Smooth muscle cell (in vitro differentiated cells): ENCODE data around the gene PAPOLG. TPM values are rescaled to one million over a fixed set of nuclear protein-coding genes. Genes with fewer than 3 reads are reported as not detected.

ENCODE experiments used
- DNase-seq: peaks from one replicate; lab custom pipeline; 2025; ENCODE audit not compliant: unreplicated experiment; lab: John Stamatoyannopoulos, UW
- H2AFZ ChIP-seq: fragments of 200-600 bp; sonication (generic); 2 replicates; pipeline ENCODE4 v1.6.0; 2016; ENCODE audit warnings: antibody characterized with exemption, low read depth, mild to moderate bottlenecking
- H3F3A ChIP-seq: fragments of 200-600 bp; sonication (generic); 2 replicates; pipeline ENCODE4 v1.6.0; 2017; ENCODE audit warnings: antibody characterized with exemption, low read depth
- H3K27ac ChIP-seq: fragments of 200-600 bp; sonication (generic); 2 replicates; pipeline ENCODE4 v1.5.1; 2016; ENCODE audit warnings: low read depth, mild to moderate bottlenecking
- H3K27me3 ChIP-seq: fragments of 200-600 bp; sonication (generic); 2 replicates; pipeline ENCODE4 v1.6.1; 2016; ENCODE audit warnings: low read depth, mild to moderate bottlenecking
- H3K36me3 ChIP-seq: fragments of 200-600 bp; sonication (generic); 2 replicates; pipeline ENCODE4 v1.5.1; 2016; ENCODE audit warnings: low read depth
- H3K4me1 ChIP-seq: fragments of 200-600 bp; sonication (generic); 2 replicates; pipeline ENCODE4 v1.5.1; 2016; ENCODE audit warnings: low read depth
- H3K4me2 ChIP-seq: fragments of 200-600 bp; sonication (generic); 2 replicates; pipeline ENCODE4 v1.6.0; 2016; ENCODE audit warnings: mild to moderate bottlenecking
- H3K4me3 ChIP-seq: fragments of 200-600 bp; sonication (generic); 2 replicates; pipeline ENCODE4 v1.5.1; 2016; ENCODE audit warnings: mild to moderate bottlenecking
- H3K79me2 ChIP-seq: fragments of 200-600 bp; sonication (generic); 2 replicates; pipeline ENCODE4 v1.6.0; 2016; ENCODE audit warnings: low read depth, mild to moderate bottlenecking
- H3K9ac ChIP-seq: fragments of 200-600 bp; sonication (generic); 2 replicates; pipeline ENCODE4 v1.6.0; 2016; ENCODE audit warnings: low read depth
- H3K9me3 ChIP-seq: fragments of 200-600 bp; sonication (generic); replicated peaks from 2 replicates; pipeline ENCODE4 v1.5.1; 2016; ENCODE audit warnings: low read depth
- H4K20me1 ChIP-seq: fragments of 200-600 bp; sonication (generic); 2 replicates; pipeline ENCODE4 v1.6.0; 2016; ENCODE audit warnings: low read depth
- WGBS: methylation state at CpG from one replicate; pipeline ENCODE4 v1.1.7; 2016; ENCODE audit warnings: low lambda C conversion rate; 5-methylcytosine and 5-hydroxymethylcytosine counted together
- polyA plus RNA-seq: library from polyadenylated mRNA; unstranded; fragments of >200 nt; fragmentation: Nextera tagmentation; extraction: Ambion mirVana; gene quantifications from 2 replicates; pipeline ENCODE4 v1.2.1, GENCODE V29; 2016
- total RNA-seq: library from RNA; depleted of rRNA; stranded (reverse); fragments of >200 nt; gene quantifications from 2 replicates; pipeline ENCODE4 v1.2.3, GENCODE V29; 2014
- TF ChIP-seq, protein P1 (sequence below): fragments of 200-600 bp; sonication (generic); IDR thresholded peaks from 2 replicates; pipeline ENCODE4 v1.5.1; 2017; ENCODE audit warnings: borderline replicate concordance, mild to moderate bottlenecking, antibody characterized with exemption; ENCODE audit not compliant: insufficient read depth, poor library complexity, severe bottlenecking

Gene PAPOLG
- total and polyA plus RNA-seq, 2 experiments from 2014 or later: 7.4 to 19.6 TPM

DNA sequence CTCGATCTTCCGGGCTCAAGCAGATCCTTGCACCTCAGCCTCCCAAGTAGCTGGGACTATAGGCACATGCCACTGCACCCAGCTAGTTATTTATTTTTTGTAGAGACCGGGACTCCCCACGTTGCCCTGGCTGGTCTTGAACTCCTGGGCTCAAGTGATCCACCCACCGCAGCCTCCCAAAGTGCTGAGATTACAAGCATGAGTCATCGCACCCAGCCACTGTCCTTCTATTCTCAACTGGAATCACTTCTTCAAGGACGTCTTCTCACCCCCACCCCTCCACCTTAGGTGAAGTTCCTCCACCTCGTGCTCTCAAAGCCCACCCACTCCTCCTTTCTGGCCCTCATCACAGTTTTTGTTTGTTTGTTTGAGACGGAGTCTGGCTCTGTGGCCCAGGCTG, 71.3 kb downstream of the PAPOLG start:
- Histone ChIP-seq H3K79me2 (no peaks in the 10 kb centered on the region), H4K20me1 (no peaks in the 10 kb centered on the region), H3K36me3 (no peaks in the 10 kb centered on the region), H3K4me1 (no peaks in the 10 kb centered on the region), H3K27ac (no peak overlapping the region), H3K4me2 (no peak overlapping the region), H3K27me3 (no peaks in the 10 kb centered on the region), H3K9me3 (no peaks in the 10 kb centered on the region), H3K9ac (no peak overlapping the region), H3F3A (no peaks in the 10 kb centered on the region), H3K4me3 (no peak overlapping the region), H2AFZ (no peak overlapping the region)
- TF ChIP-seq, protein P1, sequence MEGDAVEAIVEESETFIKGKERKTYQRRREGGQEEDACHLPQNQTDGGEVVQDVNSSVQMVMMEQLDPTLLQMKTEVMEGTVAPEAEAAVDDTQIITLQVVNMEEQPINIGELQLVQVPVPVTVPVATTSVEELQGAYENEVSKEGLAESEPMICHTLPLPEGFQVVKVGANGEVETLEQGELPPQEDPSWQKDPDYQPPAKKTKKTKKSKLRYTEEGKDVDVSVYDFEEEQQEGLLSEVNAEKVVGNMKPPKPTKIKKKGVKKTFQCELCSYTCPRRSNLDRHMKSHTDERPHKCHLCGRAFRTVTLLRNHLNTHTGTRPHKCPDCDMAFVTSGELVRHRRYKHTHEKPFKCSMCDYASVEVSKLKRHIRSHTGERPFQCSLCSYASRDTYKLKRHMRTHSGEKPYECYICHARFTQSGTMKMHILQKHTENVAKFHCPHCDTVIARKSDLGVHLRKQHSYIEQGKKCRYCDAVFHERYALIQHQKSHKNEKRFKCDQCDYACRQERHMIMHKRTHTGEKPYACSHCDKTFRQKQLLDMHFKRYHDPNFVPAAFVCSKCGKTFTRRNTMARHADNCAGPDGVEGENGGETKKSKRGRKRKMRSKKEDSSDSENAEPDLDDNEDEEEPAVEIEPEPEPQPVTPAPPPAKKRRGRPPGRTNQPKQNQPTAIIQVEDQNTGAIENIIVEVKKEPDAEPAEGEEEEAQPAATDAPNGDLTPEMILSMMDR: no peak
- no peak for DNase-seq
- WGBS: 73% methylated on average over 9 of the region's 9 CpGs

DNA sequence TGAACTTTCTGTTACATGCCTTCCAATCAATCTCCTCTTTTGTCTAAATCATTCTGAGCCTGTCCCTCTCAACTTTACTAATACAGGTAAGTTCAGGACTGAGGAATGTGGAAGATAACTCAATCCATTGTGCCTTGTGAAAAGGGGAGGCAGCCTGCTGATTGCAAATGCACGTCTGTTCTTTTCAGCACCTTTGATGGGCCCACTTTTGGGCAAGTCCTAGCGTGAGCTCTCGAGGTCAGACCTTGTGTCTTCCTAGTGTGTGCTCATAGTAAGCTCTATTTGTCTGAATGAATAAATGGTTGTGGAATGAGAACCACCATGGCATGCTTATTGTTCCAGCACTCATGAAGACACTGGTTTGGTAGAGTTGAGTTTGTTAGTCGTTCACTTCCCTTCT, 74.9 kb downstream of the PAPOLG start:
- no peaks in the 10 kb centered on the region for H3K36me3 ChIP-seq
- H4K20me1 ChIP-seq: no peaks in the 10 kb centered on the region
- no peak overlapping the region for H3K4me2 ChIP-seq
- H3K9me3 ChIP-seq: no peaks in the 10 kb centered on the region
- H3K27ac ChIP-seq: no peak overlapping the region
- 76% methylated on average over 4 of the region's 4 CpGs for WGBS
- TF ChIP-seq, protein P1: no peak
- H3K4me1 ChIP-seq: no peaks in the 10 kb centered on the region
- no peak overlapping the region for H3K9ac ChIP-seq
- no peak overlapping the region for H3K4me3 ChIP-seq
- H3K27me3 ChIP-seq: no peaks in the 10 kb centered on the region
- no peak for DNase-seq
- H2AFZ ChIP-seq: no peak overlapping the region
- no peaks in the 10 kb centered on the region for H3K79me2 ChIP-seq
- no peaks in the 10 kb centered on the region for H3F3A ChIP-seq

DNA sequence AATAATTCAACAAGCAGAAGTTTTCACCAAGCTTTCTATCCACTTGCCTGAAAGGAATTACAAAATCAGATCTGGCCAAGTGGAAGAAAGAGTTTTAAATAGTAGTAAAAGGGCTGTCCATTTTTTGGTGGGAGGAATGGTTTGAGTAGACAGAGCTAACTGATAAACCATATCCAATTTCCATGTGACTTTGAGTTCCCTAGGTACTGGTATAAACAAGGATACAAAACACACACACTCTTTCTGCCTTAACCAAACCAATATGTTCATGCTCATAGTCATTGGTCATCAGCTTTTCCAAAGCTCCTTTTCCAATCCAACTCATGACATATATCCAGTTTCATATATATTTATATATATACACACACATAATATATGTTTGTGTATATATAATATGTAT, 75.9 kb downstream of the PAPOLG start:
- H2AFZ ChIP-seq: no peak overlapping the region
- H3K27me3 ChIP-seq: no peaks in the 10 kb centered on the region
- TF ChIP-seq, protein P1: no peak
- no peaks in the 10 kb centered on the region for H4K20me1 ChIP-seq
- H3F3A ChIP-seq: no peaks in the 10 kb centered on the region
- H3K4me3 ChIP-seq: no peak overlapping the region
- no peaks in the 10 kb centered on the region for H3K79me2 ChIP-seq
- H3K27ac ChIP-seq: no peak overlapping the region
- no peak overlapping the region for H3K9ac ChIP-seq
- H3K4me2 ChIP-seq: no peak overlapping the region
- DNase-seq: no peak
- H3K9me3 ChIP-seq: no peaks in the 10 kb centered on the region
- no peaks in the 10 kb centered on the region for H3K4me1 ChIP-seq
- no peaks in the 10 kb centered on the region for H3K36me3 ChIP-seq

DNA sequence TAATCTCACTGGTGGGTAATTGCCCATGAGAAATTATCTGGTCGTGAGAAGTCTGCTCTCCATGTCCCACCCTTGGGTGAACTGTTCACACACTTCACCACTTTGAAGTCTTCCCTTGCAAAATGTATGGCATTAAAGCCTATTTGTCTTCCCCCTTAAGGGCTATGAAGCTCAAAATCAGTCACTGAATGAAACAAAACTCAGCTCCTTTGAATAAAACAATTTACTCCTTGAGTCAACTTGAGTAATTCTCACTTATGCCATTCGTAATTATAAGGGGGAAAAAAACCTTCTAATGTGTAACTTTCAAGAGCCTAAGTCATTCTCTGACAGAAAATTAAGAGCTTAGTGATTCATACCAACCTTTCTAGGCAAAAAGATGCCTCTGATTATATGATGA, 76.6 kb downstream of the PAPOLG start:
- Histone ChIP-seq H3K36me3 (no peaks in the 10 kb centered on the region), H3K79me2 (no peaks in the 10 kb centered on the region), H3K4me1 (no peaks in the 10 kb centered on the region), H3K9ac (no peak overlapping the region), H4K20me1 (no peaks in the 10 kb centered on the region), H3K27me3 (no peaks in the 10 kb centered on the region), H3K4me2 (no peak overlapping the region), H2AFZ (no peak overlapping the region), H3K4me3 (no peak overlapping the region), H3K9me3 (no peaks in the 10 kb centered on the region), H3K27ac (no peak overlapping the region), H3F3A (no peaks in the 10 kb centered on the region)
- no peak for DNase-seq
- TF ChIP-seq, protein P1: no peak
- WGBS: 56% methylated on average over 2 of the region's 2 CpGs
